HG03045 (cell line): ENCODE measurements around the gene PCYT1B.
A peak's percentile ranks its signal among the peaks of the same experiment; 100 is the strongest.
"Not testable (repeated sequence)": the region's sequence is repeated elsewhere in the genome, so short reads cannot be mapped to it uniquely, and the experiment has no call there.

Experiments
- ATAC-seq: cut with Tn5 transposase; IDR thresholded peaks from one replicate; pipeline ENCODE4 v1.9.1; 2021; ENCODE audit warnings: mild to moderate bottlenecking, moderate library complexity; ENCODE audit not compliant: unreplicated experiment

The PCYT1B gene

GRCh38 chrX:24646745-24647182, 383 bp downstream of the PCYT1B start:
- peak; percentile 20 for ATAC-seq

GRCh38 chrX:24646006-24646405, 1.1 kb downstream of the PCYT1B start:
- ATAC-seq = no peak

- ATAC-seq = no peak
Observed at GRCh38 chrX:24643116-24643515, 4.0 kb downstream of the PCYT1B start.

- no peak for ATAC-seq
Observed at GRCh38 chrX:24629701-24630100, 17.4 kb downstream of the PCYT1B start.

GRCh38 chrX:24619647-24620046, 27.5 kb downstream of the PCYT1B start:
- ATAC-seq = no peak

- no peak for ATAC-seq
Observed at GRCh38 chrX:24610516-24610915, 36.6 kb downstream of the PCYT1B start.

- no peak for ATAC-seq
Observed at GRCh38 chrX:24607616-24608015, 39.5 kb downstream of the PCYT1B start.

- ATAC-seq = not testable (repeated sequence)
Observed at GRCh38 chrX:24605941-24606340, 41.2 kb downstream of the PCYT1B start.

GRCh38 chrX:24603191-24603590, 44.0 kb downstream of the PCYT1B start:
- ATAC-seq = no peak

GRCh38 chrX:24601858-24602257, 45.3 kb downstream of the PCYT1B start:
- no peak for ATAC-seq

- no peak for ATAC-seq
Observed at GRCh38 chrX:24594501-24594900, 52.6 kb downstream of the PCYT1B start.

GRCh38 chrX:24590111-24590510, 57.0 kb downstream of the PCYT1B start:
- no peak for ATAC-seq

- no peak for ATAC-seq
Observed at GRCh38 chrX:24577091-24577490, 70.1 kb downstream of the PCYT1B start.

GRCh38 chrX:24575496-24575895, 71.7 kb downstream of the PCYT1B start:
- ATAC-seq = no peak

GRCh38 chrX:24574743-24575142, 72.4 kb downstream of the PCYT1B start:
- no peak for ATAC-seq

GRCh38 chrX:24567169-24567568, 80.0 kb downstream of the PCYT1B start:
- ATAC-seq = no peak

- ATAC-seq = no peak
Observed at GRCh38 chrX:24566240-24566639, 80.9 kb downstream of the PCYT1B start.

- no peak for ATAC-seq
Observed at GRCh38 chrX:24563291-24564010, 83.7 kb downstream of the PCYT1B start.

- ATAC-seq = no peak
Observed at GRCh38 chrX:24561121-24561520, 86.0 kb downstream of the PCYT1B start.

GRCh38 chrX:24553011-24553410, 94.1 kb downstream of the PCYT1B start:
- ATAC-seq = no peak

GRCh38 chrX:24550166-24550565, 97.0 kb downstream of the PCYT1B start:
- ATAC-seq = no peak

- ATAC-seq = no peak
Observed at GRCh38 chrX:24547961-24548360, 99.2 kb downstream of the PCYT1B start.

GRCh38 chrX:24542756-24543155, 104.4 kb downstream of the PCYT1B start:
- no peak for ATAC-seq
